Bronchial epithelial cell (primary cell): ENCODE data around the gene ADCY3. TPM values are rescaled to one million over a fixed set of nuclear protein-coding genes. Genes with fewer than 3 reads are reported as not detected.

Experiments used
- DNase-seq: peaks from one replicate; pipeline ENCODE4 v3.0.0-alpha.2; 2010; ENCODE audit warnings: low read depth
- FAIRE-seq: peaks from 2 replicates; lab custom pipeline; 2011; peaks lifted over from hg19 to GRCh38; lab: Jason Lieb, UNC
- H3K27me3 ChIP-seq: 2 replicates; pipeline ENCODE4 v1.5.1; 2011; ENCODE audit warnings: low read length; ENCODE audit not compliant: control insufficient read depth, insufficient read depth
- H3K36me3 ChIP-seq: 2 replicates; pipeline ENCODE4 v1.5.1; 2011; ENCODE audit warnings: low read length; ENCODE audit not compliant: control insufficient read depth, insufficient read depth
- H3K4me3 ChIP-seq: 2 replicates; pipeline ENCODE4 v1.5.1; 2011; ENCODE audit warnings: mild to moderate bottlenecking, low read depth, low read length, control low read depth
- CTCF ChIP-seq: IDR thresholded peaks from 2 replicates; pipeline ENCODE4 v1.5.1; 2011; ENCODE audit warnings: mild to moderate bottlenecking, moderate library complexity, low read length, control low read depth, inconsistent platforms; ENCODE audit not compliant: insufficient read depth, severe bottlenecking
- total RNA-seq: library from RNA; depleted of rRNA; stranded (reverse); fragments of >200 nt; gene quantifications from 2 replicates; pipeline ENCODE4 v1.2.1, GENCODE V29; 2014

ADCY3 gene
- total RNA-seq, 1 donor from 2014 or later = 31.1 TPM

DNA sequence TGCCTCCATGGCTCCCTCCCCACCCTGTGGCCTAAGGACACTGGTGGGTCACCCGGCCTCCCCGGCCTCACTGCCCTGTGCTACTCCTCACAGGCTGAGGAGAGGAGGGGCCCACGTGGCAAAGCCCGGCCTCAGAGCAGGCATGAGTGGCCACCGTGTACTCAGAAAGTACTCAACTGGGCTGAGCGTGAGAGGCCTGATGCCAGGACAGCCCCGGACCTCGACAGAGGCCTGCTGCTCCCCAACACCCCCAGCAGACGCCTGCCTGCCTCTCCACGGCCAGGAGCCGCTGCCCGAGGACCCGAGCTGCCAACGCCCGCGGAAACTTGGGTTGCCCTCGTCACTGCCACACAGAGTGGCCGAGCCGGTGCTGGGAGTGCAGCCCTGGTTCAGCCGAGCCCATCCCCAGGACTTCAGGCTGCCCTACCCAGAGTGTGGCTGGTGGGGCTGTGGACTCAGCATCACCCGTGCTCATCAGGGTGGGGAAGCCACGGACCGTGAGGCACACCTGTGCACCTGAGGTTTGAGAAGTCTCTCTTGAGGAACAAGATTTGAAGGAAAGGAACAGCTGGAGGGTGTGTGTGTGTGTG, 67.5 kb downstream of the ADCY3 start:
- no peak for TF ChIP-seq CTCF
- no peak for DNase-seq
- Histone ChIP-seq H3K36me3 (no peaks in the 10 kb centered on the region), H3K27me3 (no peaks in the 10 kb centered on the region), H3K4me3 (no peak overlapping the region)
- FAIRE-seq = no peak

- no peak overlapping the region for H3K4me3 ChIP-seq
Measured at GRCh38 chr2:24852026-24852425, 68.0 kb downstream of the ADCY3 start.

GRCh38 chr2:24850944-24851343, 69.1 kb downstream of the ADCY3 start:
- DNase-seq (no peak), FAIRE-seq (no peak)
- no peak for TF ChIP-seq CTCF
- Histone ChIP-seq H3K36me3 (no peaks in the 10 kb centered on the region), H3K4me3 (no peak overlapping the region), H3K27me3 (no peaks in the 10 kb centered on the region)

More at GRCh38 chr2:24852026-24852425, 68.0 kb downstream of the ADCY3 start:
- H3K36me3 ChIP-seq = no peaks in the 10 kb centered on the region
- no peaks in the 10 kb centered on the region for H3K27me3 ChIP-seq
- no peak for TF ChIP-seq CTCF
- no peak for DNase-seq
- no peak for FAIRE-seq

- peaks cover 2% of the 10 kb centered on the region for H3K36me3 ChIP-seq
Measured at GRCh38 chr2:24845691-24846090, 74.3 kb downstream of the ADCY3 start.

DNA sequence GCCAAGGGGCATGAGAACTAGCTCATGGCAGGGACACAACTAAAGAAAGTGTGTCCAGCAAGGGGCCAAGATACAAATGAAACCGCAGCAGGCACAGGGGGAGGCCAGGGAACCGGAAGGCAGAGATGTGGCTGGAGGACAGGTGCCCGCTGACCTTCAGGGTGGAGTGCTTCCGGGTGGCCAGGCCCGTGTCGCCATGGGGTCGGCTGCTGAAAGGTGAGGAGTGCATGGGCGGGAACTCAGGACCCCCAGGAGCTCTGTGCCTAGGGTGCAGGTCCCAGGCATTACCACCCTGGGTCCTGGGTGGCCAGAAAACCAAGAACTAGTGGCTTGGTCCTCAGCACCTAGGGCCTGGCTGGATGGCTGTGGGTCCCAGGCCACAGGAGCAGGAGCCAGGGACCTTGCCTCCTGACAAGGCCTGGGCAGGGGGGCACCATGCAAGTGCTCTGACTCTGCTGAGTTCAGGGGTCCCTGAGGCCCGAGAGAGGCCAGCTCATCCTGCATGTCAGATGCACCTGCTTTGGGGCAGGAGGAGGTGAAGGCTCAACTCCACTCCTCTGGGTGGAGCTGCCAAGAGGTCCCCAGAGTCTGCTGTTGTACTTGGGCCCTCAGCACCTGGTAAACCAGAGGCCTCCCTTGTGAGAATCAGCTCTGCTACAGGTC, 75.9 kb downstream of the ADCY3 start:
- no peaks in the 10 kb centered on the region for H3K27me3 ChIP-seq
- H3K36me3 ChIP-seq = peaks cover 4% of the 10 kb centered on the region
- DNase-seq = no peak
- FAIRE-seq = no peak
- no peak overlapping the region for H3K4me3 ChIP-seq
- TF ChIP-seq CTCF = no peak

More at GRCh38 chr2:24845691-24846090, 74.3 kb downstream of the ADCY3 start:
- FAIRE-seq (no peak), DNase-seq (no peak)
- Histone ChIP-seq H3K27me3 (no peaks in the 10 kb centered on the region), H3K4me3 (no peak overlapping the region)
- TF ChIP-seq CTCF = no peak

DNA sequence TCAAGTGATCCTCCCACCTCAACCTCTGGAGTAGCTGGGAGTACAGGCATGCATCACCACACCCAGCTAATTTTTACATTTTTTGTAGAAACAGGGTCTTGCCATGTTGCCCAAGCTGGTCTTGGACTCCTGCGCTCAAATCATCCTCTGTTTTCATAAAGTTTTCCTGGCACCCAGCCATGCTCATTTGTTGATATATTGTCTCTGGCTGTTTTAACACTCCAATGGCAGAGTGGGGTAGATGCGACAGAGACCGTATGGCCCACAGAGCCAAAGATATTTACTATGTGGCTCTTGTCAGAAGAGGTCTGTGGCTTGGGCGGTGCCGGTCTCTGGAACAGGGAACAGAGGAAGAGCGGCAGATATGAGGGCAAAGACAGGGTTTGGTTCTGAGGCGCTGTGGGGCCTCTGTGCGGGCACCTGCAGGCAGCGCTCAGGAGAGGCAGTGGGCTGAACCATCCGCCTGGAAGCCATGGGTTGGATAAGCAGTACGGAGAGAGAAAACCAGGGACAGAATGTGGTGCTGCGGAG, 76.6 kb downstream of the ADCY3 start:
- DNase-seq (no peak), FAIRE-seq (no peak)
- H3K4me3 ChIP-seq = no peak overlapping the region
- TF ChIP-seq CTCF = no peak
- H3K36me3 ChIP-seq = peaks cover 4% of the 10 kb centered on the region
- H3K27me3 ChIP-seq = no peaks in the 10 kb centered on the region
